ENCODE data around the gene TMEM88. TPM values are rescaled to one million over a fixed set of nuclear protein-coding genes. Genes with fewer than 3 reads are reported as not detected.

Gene TMEM88
- total and polyA plus RNA-seq, 2 donors (not counting 3 experiments of a cell fraction or from before 2014, with no cell fraction given): 53.4 to 165 TPM

DNA sequence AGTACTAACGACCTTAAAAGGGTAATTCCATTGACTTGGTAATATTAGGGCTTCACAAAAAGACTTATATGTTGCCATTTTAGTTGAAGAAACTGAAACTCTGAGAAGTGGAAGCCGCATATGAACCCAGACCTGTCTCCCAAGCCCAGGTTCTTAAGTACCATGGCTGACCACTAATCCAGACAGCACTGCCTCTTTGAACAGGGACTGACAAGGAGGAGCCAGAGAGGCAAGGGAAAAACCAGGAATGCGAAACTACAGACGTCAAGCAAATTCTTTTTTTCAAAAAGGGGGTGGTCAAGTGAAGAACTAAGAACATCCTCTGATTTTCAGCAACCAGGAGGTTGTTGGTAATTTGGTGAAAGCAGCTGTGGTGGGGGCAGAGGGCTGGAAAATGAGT lies 18.2 kb downstream of the TMEM88 start:
- H3K79me2 ChIP-seq (ENCODE audit: control insufficient read depth, insufficient read depth, low read length): no peaks in the 10 kb centered on the region
- H3K4me2 ChIP-seq (ENCODE audit: insufficient read depth, low read length): no peak overlapping the region
- TF ChIP-seq POLR2AphosphoS5 (IDR thresholded peaks at IDR 0.05; ENCODE audit: insufficient read depth, low read depth, low read length) (no peak), GATA2 (IDR thresholded peaks at IDR 0.05; ENCODE audit: insufficient read depth, insufficient read length, low read depth, low read length) (no peak), POLR2A (IDR thresholded peaks at IDR 0.05; ENCODE audit: low read depth, low read length) (no peak), EZH2 (IDR thresholded peaks at IDR 0.05; ENCODE audit: borderline replicate concordance, low read depth, low read length, severe bottlenecking) (no peak), FOS (IDR thresholded peaks at IDR 0.05; ENCODE audit: borderline replicate concordance, insufficient read depth, low read length) (no peak), JUN (IDR thresholded peaks at IDR 0.05; ENCODE audit: borderline replicate concordance, insufficient read depth, insufficient read length, low read depth) (no peak)
- TF ChIP-seq, protein P1, sequence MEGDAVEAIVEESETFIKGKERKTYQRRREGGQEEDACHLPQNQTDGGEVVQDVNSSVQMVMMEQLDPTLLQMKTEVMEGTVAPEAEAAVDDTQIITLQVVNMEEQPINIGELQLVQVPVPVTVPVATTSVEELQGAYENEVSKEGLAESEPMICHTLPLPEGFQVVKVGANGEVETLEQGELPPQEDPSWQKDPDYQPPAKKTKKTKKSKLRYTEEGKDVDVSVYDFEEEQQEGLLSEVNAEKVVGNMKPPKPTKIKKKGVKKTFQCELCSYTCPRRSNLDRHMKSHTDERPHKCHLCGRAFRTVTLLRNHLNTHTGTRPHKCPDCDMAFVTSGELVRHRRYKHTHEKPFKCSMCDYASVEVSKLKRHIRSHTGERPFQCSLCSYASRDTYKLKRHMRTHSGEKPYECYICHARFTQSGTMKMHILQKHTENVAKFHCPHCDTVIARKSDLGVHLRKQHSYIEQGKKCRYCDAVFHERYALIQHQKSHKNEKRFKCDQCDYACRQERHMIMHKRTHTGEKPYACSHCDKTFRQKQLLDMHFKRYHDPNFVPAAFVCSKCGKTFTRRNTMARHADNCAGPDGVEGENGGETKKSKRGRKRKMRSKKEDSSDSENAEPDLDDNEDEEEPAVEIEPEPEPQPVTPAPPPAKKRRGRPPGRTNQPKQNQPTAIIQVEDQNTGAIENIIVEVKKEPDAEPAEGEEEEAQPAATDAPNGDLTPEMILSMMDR (IDR thresholded peaks at IDR 0.05; ENCODE audit: extremely low read depth in 1 of 2, insufficient read depth in 1 of 2, low read depth in 1 of 2, low read length in 2 of 2): no peak
- TF ChIP-seq, protein P2, sequence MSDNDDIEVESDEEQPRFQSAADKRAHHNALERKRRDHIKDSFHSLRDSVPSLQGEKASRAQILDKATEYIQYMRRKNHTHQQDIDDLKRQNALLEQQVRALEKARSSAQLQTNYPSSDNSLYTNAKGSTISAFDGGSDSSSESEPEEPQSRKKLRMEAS (IDR thresholded peaks at IDR 0.05; ENCODE audit: insufficient read depth, insufficient read length): no peak
- H3K9ac ChIP-seq (replicated peaks; ENCODE audit: extremely low read depth, insufficient read depth, low read length): no peak overlapping the region
- intact Hi-C loops (cut with micrococcal nuclease) (no loop called here), dilution Hi-C loops (cut with MboI; ENCODE audit: extremely low pct_ligation_motif_present, low sequenced_read_pairs) (no loop called here)
- no TSS peak for BruUV-seq (replicated peaks)
- no peak overlapping the region for H2AFZ ChIP-seq (ENCODE audit: low read depth, low read length)
- POLR2A ChIA-PET: no interaction called here
- H3K9me1 ChIP-seq (replicated peaks; ENCODE audit: control insufficient read depth, extremely low read depth, insufficient read depth, low read length): no peaks in the 10 kb centered on the region
- FAIRE-seq (no peak), DNase-seq (ENCODE audit: low read depth, low spot score) (no peak)
- peaks cover 3 to 5% of the 10 kb centered on the region in 2 experiments for H3K36me3 ChIP-seq (ENCODE audit: control insufficient read depth in 2 of 2, extremely low read depth in 1 of 2, insufficient read depth in 2 of 2, low read length in 2 of 2)
- no peaks in the 10 kb centered on the region for H3K27me3 ChIP-seq (ENCODE audit: control insufficient read depth in 2 of 2, insufficient read depth in 2 of 2, low read length in 2 of 2)
- no peaks in the 10 kb centered on the region for H3K4me1 ChIP-seq (ENCODE audit: control insufficient read depth, extremely low read depth, insufficient read depth, low read length)
- no peaks in the 10 kb centered on the region for H4K20me1 ChIP-seq (replicated peaks; ENCODE audit: control insufficient read depth, extremely low read depth, insufficient read depth, low read length)
- H3K4me3 ChIP-seq (replicated peaks in 1 of 3; ENCODE audit: insufficient read depth in 1 of 3, low read depth in 1 of 3, low read length in 3 of 3): no peak overlapping the region
- H3K9me3 ChIP-seq (replicated peaks; ENCODE audit: control insufficient read depth, insufficient read depth, low read length): no peaks in the 10 kb centered on the region
- CTCF ChIA-PET: interaction anchor here (2.0 kb wide), 1 partner anchor 11 kb away, joined by 4 read pairs; no protein-coding TSS in a partner anchor
- H3K27ac ChIP-seq (ENCODE audit: insufficient read depth, low read depth, low read length): no peak overlapping the region

All from endothelial cell of umbilical vein (primary cell).